Activated CD4-positive, alpha-beta memory T cell treated with anti-CD3 and anti-CD28 coated beads for 36 hours (primary cell): Measurements from ENCODE around the gene ZSWIM4. TPM values are rescaled to one million over a fixed set of nuclear protein-coding genes. Genes with fewer than 3 reads are reported as not detected.

Experiments used
- CTCF ChIA-PET: fragments of 350-600 bp; sonication (Branson Sonifier 250); formaldehyde crosslinking; loops from one replicate; lab custom pipeline; 2021; ENCODE audit warnings: antibody characterized with exemption, inconsistent platforms; lab: Charles Lee
- POLR2A ChIA-PET: fragments of 350-600 bp; sonication (Branson Sonifier 250); formaldehyde crosslinking; loops from one replicate; lab custom pipeline; 2021; ENCODE audit warnings: antibody characterized with exemption; lab: Charles Lee
- DNase-seq: peaks from one replicate; pipeline ENCODE4 v3.0.0-alpha.2; 2020
- H3K27ac Mint-ChIP-seq: one replicate; pipeline ENCODE4 v1.8.0; 2021; ENCODE audit warnings: mixed read lengths
- H3K27me3 Mint-ChIP-seq: one replicate; pipeline ENCODE4 v1.8.0; 2021; ENCODE audit warnings: mixed read lengths
- H3K36me3 Mint-ChIP-seq: one replicate; pipeline ENCODE4 v1.8.0; 2021; ENCODE audit warnings: mixed read lengths
- H3K4me1 Mint-ChIP-seq: one replicate; pipeline ENCODE4 v1.8.0; 2021; ENCODE audit warnings: low read depth, mixed read lengths
- H3K4me3 Mint-ChIP-seq: one replicate; pipeline ENCODE4 v1.8.0; 2021; ENCODE audit warnings: mild to moderate bottlenecking, mixed read lengths
- H3K9me3 Mint-ChIP-seq: one replicate; pipeline ENCODE4 v1.8.0; 2021; ENCODE audit warnings: mixed read lengths
- intact Hi-C: fragments of 100-400 bp; cut with micrococcal nuclease; formaldehyde crosslinking; loops from one replicate; pipeline ENCODE4 v1.15.1; 2023
- total RNA-seq, 2 experiments: library from RNA; stranded (reverse); gene quantifications; one replicate each; pipeline ENCODE4 v1.2.3, GENCODE V29; 2021

Gene ZSWIM4
- total RNA-seq, 2 experiments from 2014 or later = 9.2 to 10.2 TPM

GRCh38 chr19:13860679-13861391 is 65.6 kb downstream of the ZSWIM4 start:
- H3K27me3 Mint-ChIP-seq = peaks cover 13% of the 10 kb centered on the region
- peaks cover 33% of the 10 kb centered on the region for H3K4me1 Mint-ChIP-seq
- intact Hi-C loops = loop anchor here (1.0 to 10.0 kb wide), 5 partner anchors 14 to 584 kb away; no protein-coding TSS in a partner anchor
- H3K4me3 Mint-ChIP-seq = peak overlapping the region; percentile 97
- ChIA-PET CTCF (interaction anchor here (0.6 to 4.8 kb wide), 18 partner anchors 9 to 895 kb away, joined by 3 to 145 read pairs (median 6); partner anchors contain the start of gene C19orf53), POLR2A (interaction anchor here (0.6 to 3.6 kb wide), 15 partner anchors 11 to 1127 kb away, joined by 3 to 36 read pairs (median 9); partner anchors contain the start of gene ZSWIM4)
- DNase-seq = no peak
- no peaks in the 10 kb centered on the region for H3K36me3 Mint-ChIP-seq
- no peaks in the 10 kb centered on the region for H3K9me3 Mint-ChIP-seq
- H3K27ac Mint-ChIP-seq = peak overlapping the region; percentile 99

GRCh38 chr19:13861392-13861713 is 66.1 kb downstream of the ZSWIM4 start:
- Mint-ChIP-seq H3K36me3 (no peaks in the 10 kb centered on the region), H3K27ac (peak overlapping the region; percentile 99), H3K27me3 (peaks cover 17% of the 10 kb centered on the region), H3K9me3 (no peaks in the 10 kb centered on the region), H3K4me1 (peaks cover 35% of the 10 kb centered on the region), H3K4me3 (peak overlapping the region; percentile 97)
- ChIA-PET POLR2A (interaction anchor here (0.6 to 3.6 kb wide), 15 partner anchors 11 to 1128 kb away, joined by 3 to 36 read pairs (median 9); partner anchors contain the start of gene ZSWIM4), CTCF (interaction anchor here (0.6 to 4.8 kb wide), 19 partner anchors 9 to 896 kb away, joined by 3 to 145 read pairs (median 5); partner anchors contain the start of gene C19orf53)
- peak; percentile 47 for DNase-seq
- intact Hi-C loops = loop anchor here (1.0 to 10.0 kb wide), 5 partner anchors 14 to 584 kb away; no protein-coding TSS in a partner anchor

- intact Hi-C loops = loop anchor here (1.0 to 10.0 kb wide), 7 partner anchors 15 to 585 kb away; no protein-coding TSS in a partner anchor
- no peaks in the 10 kb centered on the region for H3K9me3 Mint-ChIP-seq
- H3K4me1 Mint-ChIP-seq = peaks cover 38% of the 10 kb centered on the region
- H3K27ac Mint-ChIP-seq = peak overlapping the region; percentile 99
- H3K27me3 Mint-ChIP-seq = peaks cover 21% of the 10 kb centered on the region
- DNase-seq = peak; percentile 94
- CTCF ChIA-PET = interaction anchor here (0.5 to 4.8 kb wide), 50 partner anchors 10 to 896 kb away, joined by 3 to 145 read pairs (median 4); partner anchors contain the start of genes C19orf53, IL27RA, MRI1 and NANOS3
- POLR2A ChIA-PET = interaction anchor here (0.6 to 3.6 kb wide), 18 partner anchors 12 to 1129 kb away, joined by 3 to 36 read pairs (median 6); partner anchors contain the start of genes DCAF15 and ZSWIM4
- H3K4me3 Mint-ChIP-seq = peak overlapping the region; percentile 97
- H3K36me3 Mint-ChIP-seq = no peaks in the 10 kb centered on the region
Observed at GRCh38 chr19:13861714-13862531, 66.7 kb downstream of the ZSWIM4 start.

- intact Hi-C loops = loop anchor here (5.0 to 10.0 kb wide), 3 partner anchors 132 to 587 kb away; no protein-coding TSS in a partner anchor
- H3K36me3 Mint-ChIP-seq = no peaks in the 10 kb centered on the region
- H3K4me3 Mint-ChIP-seq = peak overlapping the region; percentile 58
- DNase-seq = no peak
- peaks cover 26% of the 10 kb centered on the region for H3K27me3 Mint-ChIP-seq
- no peak overlapping the region for H3K27ac Mint-ChIP-seq
- ChIA-PET CTCF (interaction anchor here (1.0 to 4.8 kb wide), 7 partner anchors 8 to 266 kb away, joined by 3 to 145 read pairs (median 30); partner anchors contain the start of gene C19orf53), POLR2A (interaction anchor here (1.0 kb wide), 1 partner anchor 28 kb away, joined by 3 read pairs; no protein-coding TSS in a partner anchor)
- no peaks in the 10 kb centered on the region for H3K9me3 Mint-ChIP-seq
- peaks cover 38% of the 10 kb centered on the region for H3K4me1 Mint-ChIP-seq
Observed at GRCh38 chr19:13864046-13864666, 68.9 kb downstream of the ZSWIM4 start.

GRCh38 chr19:13864667-13865570 is 69.7 kb downstream of the ZSWIM4 start:
- Mint-ChIP-seq H3K27me3 (peaks cover 29% of the 10 kb centered on the region), H3K9me3 (no peaks in the 10 kb centered on the region), H3K27ac (no peak overlapping the region), H3K4me1 (peaks cover 33% of the 10 kb centered on the region), H3K4me3 (peak overlapping the region; percentile 58), H3K36me3 (no peaks in the 10 kb centered on the region)
- intact Hi-C loops = loop anchor here (5.0 to 10.0 kb wide), 3 partner anchors 133 to 588 kb away; no protein-coding TSS in a partner anchor
- ChIA-PET POLR2A (no interaction called here), CTCF (interaction anchor here (1.0 to 4.8 kb wide), 4 partner anchors 29 to 267 kb away, joined by 3 to 145 read pairs (median 40); partner anchors contain the start of gene C19orf53)
- no peak for DNase-seq

- H3K9me3 Mint-ChIP-seq = no peaks in the 10 kb centered on the region
- intact Hi-C loops = loop anchor here (10.0 kb wide), 1 partner anchor 241 kb away; no protein-coding TSS in a partner anchor
- H3K4me1 Mint-ChIP-seq = peaks cover 30% of the 10 kb centered on the region
- peaks cover 29% of the 10 kb centered on the region for H3K27me3 Mint-ChIP-seq
- H3K27ac Mint-ChIP-seq = no peak overlapping the region
- no peaks in the 10 kb centered on the region for H3K36me3 Mint-ChIP-seq
- peak overlapping the region; percentile 42 for H3K4me3 Mint-ChIP-seq
- CTCF ChIA-PET = interaction anchor here (1.1 kb wide), 2 partner anchors 14 to 271 kb away, joined by 3 read pairs; partner anchors contain the start of gene ASF1B
- DNase-seq = no peak
- POLR2A ChIA-PET = no interaction called here
Observed at GRCh38 chr19:13865571-13866462, 70.6 kb downstream of the ZSWIM4 start.

GRCh38 chr19:13866463-13867046 is 71.3 kb downstream of the ZSWIM4 start:
- POLR2A ChIA-PET = interaction anchor here (0.6 kb wide), 1 partner anchor 209 kb away, joined by 4 read pairs; no protein-coding TSS in a partner anchor
- no peak for DNase-seq
- H3K27ac Mint-ChIP-seq = no peak overlapping the region
- no peaks in the 10 kb centered on the region for H3K9me3 Mint-ChIP-seq
- peaks cover 29% of the 10 kb centered on the region for H3K27me3 Mint-ChIP-seq
- peak overlapping the region; percentile 21 for H3K4me3 Mint-ChIP-seq
- peaks cover 22% of the 10 kb centered on the region for H3K4me1 Mint-ChIP-seq
- CTCF ChIA-PET = interaction anchor here (0.6 to 1.1 kb wide), 3 partner anchors 13 to 270 kb away, joined by 3 read pairs; partner anchors contain the start of gene ASF1B
- intact Hi-C loops = loop anchor here (10.0 kb wide), 1 partner anchor 242 kb away; no protein-coding TSS in a partner anchor
- no peaks in the 10 kb centered on the region for H3K36me3 Mint-ChIP-seq

GRCh38 chr19:13868663-13869062 is 73.4 kb downstream of the ZSWIM4 start:
- no peaks in the 10 kb centered on the region for H3K9me3 Mint-ChIP-seq
- intact Hi-C loops = loop anchor here (10.0 kb wide), 1 partner anchor 244 kb away; no protein-coding TSS in a partner anchor
- POLR2A ChIA-PET = no interaction called here
- no peak overlapping the region for H3K27ac Mint-ChIP-seq
- no peak for DNase-seq
- CTCF ChIA-PET = interaction anchor here (1.5 kb wide), 1 partner anchor 180 kb away, joined by 4 read pairs; no protein-coding TSS in a partner anchor
- H3K4me1 Mint-ChIP-seq = peaks cover 19% of the 10 kb centered on the region
- no peaks in the 10 kb centered on the region for H3K36me3 Mint-ChIP-seq
- H3K4me3 Mint-ChIP-seq = no peak overlapping the region
- H3K27me3 Mint-ChIP-seq = peaks cover 30% of the 10 kb centered on the region

GRCh38 chr19:13869281-13869680 is 74.0 kb downstream of the ZSWIM4 start:
- no peaks in the 10 kb centered on the region for H3K9me3 Mint-ChIP-seq
- DNase-seq = no peak
- ChIA-PET POLR2A (no interaction called here), CTCF (interaction anchor here (1.5 kb wide), 1 partner anchor 179 kb away, joined by 4 read pairs; no protein-coding TSS in a partner anchor)
- no peaks in the 10 kb centered on the region for H3K36me3 Mint-ChIP-seq
- H3K27me3 Mint-ChIP-seq = peaks cover 28% of the 10 kb centered on the region
- H3K27ac Mint-ChIP-seq = no peak overlapping the region
- peaks cover 15% of the 10 kb centered on the region for H3K4me1 Mint-ChIP-seq
- no peak overlapping the region for H3K4me3 Mint-ChIP-seq
- intact Hi-C loops = loop anchor here (10.0 kb wide), 1 partner anchor 244 kb away; no protein-coding TSS in a partner anchor
